ENCODE measurements around the gene PDC. TPM values are rescaled to one million over a fixed set of nuclear protein-coding genes. Genes with fewer than 3 reads are reported as not detected.

PDC gene
- total RNA-seq, result not detected

GRCh38 chr1:186461014-186461413, at the start of gene PDC:
TSS of gene PDC (minus strand) at chr1:186461114. CDS start at chr1:186449459, 11,655 bp downstream.
- DNase-seq (ENCODE audit: low spot score in 2 of 2), result no peak
- no peak for FAIRE-seq

GRCh38 chr1:186503190-186503589, 42.3 kb upstream of the PDC start:
- FAIRE-seq (no peak), DNase-seq (ENCODE audit: low spot score in 2 of 2) (no peak)

GRCh38 chr1:186502087-186502486, 41.2 kb upstream of the PDC start:
- FAIRE-seq, result no peak
- no peak for DNase-seq (ENCODE audit: low spot score in 2 of 2)

- DNase-seq (ENCODE audit: low spot score in 2 of 2) (no peak), FAIRE-seq (no peak)
Measured at GRCh38 chr1:186500804-186501203, 39.9 kb upstream of the PDC start.

GRCh38 chr1:186499571-186499970, 38.7 kb upstream of the PDC start:
- DNase-seq (ENCODE audit: low spot score in 2 of 2), result no peak
- FAIRE-seq, result no peak

- DNase-seq (ENCODE audit: low spot score in 2 of 2) (no peak), FAIRE-seq (no peak)
Measured at GRCh38 chr1:186498695-186499389, 37.9 kb upstream of the PDC start.

- DNase-seq (ENCODE audit: low spot score in 2 of 2) (no peak), FAIRE-seq (no peak)
Measured at GRCh38 chr1:186498071-186498470, 37.2 kb upstream of the PDC start.

GRCh38 chr1:186497651-186498050, 36.7 kb upstream of the PDC start:
- DNase-seq (ENCODE audit: low spot score in 2 of 2) (no peak), FAIRE-seq (no peak)

GRCh38 chr1:186496171-186496851, 35.4 kb upstream of the PDC start:
- no peak for FAIRE-seq
- DNase-seq (ENCODE audit: low spot score in 2 of 2), result no peak

- no peak for DNase-seq (ENCODE audit: low spot score in 2 of 2)
- no peak for FAIRE-seq
Measured at GRCh38 chr1:186494832-186495271, 33.9 kb upstream of the PDC start.

GRCh38 chr1:186492531-186493291, 31.8 kb upstream of the PDC start:
- no peak for FAIRE-seq
- no peak for DNase-seq (ENCODE audit: low spot score in 2 of 2)

- FAIRE-seq (no peak), DNase-seq (ENCODE audit: low spot score in 2 of 2) (no peak)
Measured at GRCh38 chr1:186491336-186491735, 30.4 kb upstream of the PDC start.

GRCh38 chr1:186487163-186487562, 26.2 kb upstream of the PDC start:
- DNase-seq (ENCODE audit: low spot score in 2 of 2), result no peak
- FAIRE-seq, result no peak

GRCh38 chr1:186486061-186486460, 25.1 kb upstream of the PDC start:
- FAIRE-seq (no peak), DNase-seq (ENCODE audit: low spot score in 2 of 2) (no peak)

- no peak for DNase-seq (ENCODE audit: low spot score in 2 of 2)
- FAIRE-seq, result no peak
Measured at GRCh38 chr1:186483561-186483960, 22.6 kb upstream of the PDC start.

GRCh38 chr1:186482661-186483255, 21.8 kb upstream of the PDC start:
- DNase-seq (ENCODE audit: low spot score in 2 of 2) (peak in 1 of 2 donors; percentile 13), FAIRE-seq (peak; percentile 17)

GRCh38 chr1:186481303-186481888, 20.5 kb upstream of the PDC start:
- FAIRE-seq (no peak), DNase-seq (ENCODE audit: low spot score in 2 of 2) (no peak)

GRCh38 chr1:186479162-186479561, 18.2 kb upstream of the PDC start:
- no peak for DNase-seq (ENCODE audit: low spot score in 2 of 2)
- no peak for FAIRE-seq

- DNase-seq (ENCODE audit: low spot score in 2 of 2), result no peak
- FAIRE-seq, result no peak
Measured at GRCh38 chr1:186476264-186477040, 15.5 kb upstream of the PDC start.

GRCh38 chr1:186474208-186474607, 13.3 kb upstream of the PDC start:
- no peak for FAIRE-seq
- no peak for DNase-seq (ENCODE audit: low spot score in 2 of 2)

Data from frontal cortex (tissue), 4 donors.